Endothelial cell of umbilical vein (primary cell): ENCODE measurements around the gene MAP3K1. TPM values are rescaled to one million over a fixed set of nuclear protein-coding genes. Genes with fewer than 3 reads are reported as not detected.

ENCODE experiments used
- BruUV-seq: library from RNA; stranded (reverse); fragments of 400-500 nt; replicated peaks from 2 replicates; lab custom pipeline; 2021; lab: Mats Ljungman, UMichigan
- CTCF ChIA-PET: fragments of 300-600, 350-600 bp; sonication (Branson Sonifier 250); formaldehyde crosslinking; loops from one replicate; lab custom pipeline; 2021; ENCODE audit warnings: antibody characterized with exemption, inconsistent platforms; lab: Charles Lee
- POLR2A ChIA-PET: fragments of 300-600, 350-600 bp; sonication (Branson Sonifier 250); formaldehyde crosslinking; loops from one replicate; lab custom pipeline; 2021; ENCODE audit warnings: antibody characterized with exemption, inconsistent platforms; lab: Charles Lee
- DNase-seq: peaks from one replicate; pipeline ENCODE4 v3.0.0-alpha.2; 2011; ENCODE audit warnings: low read depth, low spot score
- FAIRE-seq: peaks from 2 replicates; lab custom pipeline; 2011; peaks lifted over from hg19 to GRCh38; lab: Jason Lieb, UNC
- H2AFZ ChIP-seq: 2 replicates; pipeline ENCODE4 v1.6.0; 2012; ENCODE audit warnings: low read depth, low read length, control low read depth, inconsistent platforms
- H3K27ac ChIP-seq: 2 replicates; pipeline ENCODE4 v1.5.1; 2011; ENCODE audit warnings: low read depth, mild to moderate bottlenecking, control low read depth, low read length, moderate library complexity; ENCODE audit not compliant: insufficient read depth
- H3K27me3 ChIP-seq, 2 experiments: 2 replicates each; pipeline versions ENCODE4 v1.6.0 to v1.6.1; 2011; ENCODE audit warnings: low read length in 2 of 2, mixed read lengths in 1 of 2; ENCODE audit not compliant: control insufficient read depth in 2 of 2, insufficient read depth in 2 of 2
- H3K36me3 ChIP-seq, 2 experiments: 2 replicates in 1 of 2; 3 replicates in 1 of 2; pipeline ENCODE4 v1.5.1; 2011; ENCODE audit warnings: low read length in 2 of 2, mild to moderate bottlenecking in 1 of 2, moderate library complexity in 1 of 2; ENCODE audit not compliant: control insufficient read depth in 2 of 2, insufficient read depth in 2 of 2; ENCODE audit errors: extremely low read depth in 1 of 2
- H3K4me1 ChIP-seq: 3 replicates; pipeline ENCODE4 v1.5.1; 2011; ENCODE audit warnings: mild to moderate bottlenecking, low read length; ENCODE audit not compliant: control insufficient read depth, insufficient read depth; ENCODE audit errors: extremely low read depth
- H3K4me2 ChIP-seq: 2 replicates; pipeline ENCODE4 v1.6.1; 2011; ENCODE audit warnings: low read length, control low read depth, mixed read lengths; ENCODE audit not compliant: insufficient read depth
- H3K4me3 ChIP-seq, 3 experiments: fragments of 200-600 bp in 1 of 3; sonication (generic), shearing (Covaris generic) in 1 of 3; replicated peaks in 1 of 3; 2 replicates each; pipeline ENCODE4 v1.5.1; 2011 to 2016; ENCODE audit warnings: control low read depth in 3 of 3, low read length in 3 of 3, mild to moderate bottlenecking in 2 of 3, inconsistent platforms in 1 of 3, low read depth in 1 of 3, moderate library complexity in 1 of 3; ENCODE audit not compliant: insufficient read depth in 1 of 3
- H3K79me2 ChIP-seq: 2 replicates; pipeline ENCODE4 v1.6.0; 2012; ENCODE audit warnings: low read length, inconsistent platforms; ENCODE audit not compliant: control insufficient read depth, insufficient read depth
- H3K9ac ChIP-seq: replicated peaks from 2 replicates; pipeline ENCODE3; 2011; ENCODE audit warnings: low read length, control low read depth; ENCODE audit not compliant: insufficient read depth; ENCODE audit errors: extremely low read depth
- H3K9me1 ChIP-seq: replicated peaks from 3 replicates; pipeline ENCODE4 v1.6.0; 2011; ENCODE audit warnings: mild to moderate bottlenecking, low read length; ENCODE audit not compliant: control insufficient read depth, insufficient read depth; ENCODE audit errors: extremely low read depth
- H3K9me3 ChIP-seq: replicated peaks from 2 replicates; pipeline ENCODE4 v1.5.1; 2012; ENCODE audit warnings: low read length, inconsistent platforms; ENCODE audit not compliant: control insufficient read depth, insufficient read depth
- H4K20me1 ChIP-seq: replicated peaks from 2 replicates; pipeline ENCODE3; 2011; ENCODE audit warnings: mild to moderate bottlenecking, low read length; ENCODE audit not compliant: control insufficient read depth, insufficient read depth; ENCODE audit errors: extremely low read depth
- POLR2AphosphoS5 ChIP-seq: IDR thresholded peaks from 2 replicates; pipeline ENCODE4 v1.6.1; 2012; ENCODE audit warnings: low read depth, mild to moderate bottlenecking, control low read depth, low read length, moderate library complexity; ENCODE audit not compliant: insufficient read depth
- dilution Hi-C: fragments of 300-500 bp; cut with MboI; formaldehyde crosslinking; loops from one replicate; pipeline ENCODE4 v1.15.0; 2019; ENCODE audit warnings: low sequenced_read_pairs; ENCODE audit not compliant: extremely low pct_ligation_motif_present
- intact Hi-C: fragments of 100-400 bp; cut with micrococcal nuclease; formaldehyde crosslinking; loops from one replicate; pipeline ENCODE4 v1.10.0; 2022
- polyA plus RNA-seq, 4 experiments: library from polyadenylated mRNA; depleted of rRNA in 3 of 4; stranded (reverse) in 3 of 4; unstranded in 1 of 4; fragments of >200 nt; gene quantifications; 2 replicates each; pipeline versions ENCODE4 v1.2.1 to v1.2.3, GENCODE V29; 2011 to 2012; ENCODE audit warnings: missing spikeins in 1 of 4
- total RNA-seq: library from RNA; stranded (reverse); gene quantifications from 2 replicates; pipeline ENCODE4 v1.2.3, GENCODE V29; 2021
- TF ChIP-seq, protein P1 (sequence below), 2 donors: IDR thresholded peaks; 1 replicate in 1 of 2; 2 replicates in 1 of 2; pipeline ENCODE4 v1.5.1; 2011; ENCODE audit warnings: low read length in 2 of 2, mild to moderate bottlenecking in 2 of 2, moderate library complexity in 2 of 2, control low read depth in 1 of 2, inconsistent platforms in 1 of 2, low read depth in 1 of 2; ENCODE audit not compliant: insufficient read depth in 1 of 2; ENCODE audit errors: extremely low read depth in 1 of 2

MAP3K1 gene
- total and polyA plus RNA-seq, 2 donors (not counting 3 experiments of a cell fraction or from before 2014, with no cell fraction given), result 5.7 to 14.4 TPM

DNA sequence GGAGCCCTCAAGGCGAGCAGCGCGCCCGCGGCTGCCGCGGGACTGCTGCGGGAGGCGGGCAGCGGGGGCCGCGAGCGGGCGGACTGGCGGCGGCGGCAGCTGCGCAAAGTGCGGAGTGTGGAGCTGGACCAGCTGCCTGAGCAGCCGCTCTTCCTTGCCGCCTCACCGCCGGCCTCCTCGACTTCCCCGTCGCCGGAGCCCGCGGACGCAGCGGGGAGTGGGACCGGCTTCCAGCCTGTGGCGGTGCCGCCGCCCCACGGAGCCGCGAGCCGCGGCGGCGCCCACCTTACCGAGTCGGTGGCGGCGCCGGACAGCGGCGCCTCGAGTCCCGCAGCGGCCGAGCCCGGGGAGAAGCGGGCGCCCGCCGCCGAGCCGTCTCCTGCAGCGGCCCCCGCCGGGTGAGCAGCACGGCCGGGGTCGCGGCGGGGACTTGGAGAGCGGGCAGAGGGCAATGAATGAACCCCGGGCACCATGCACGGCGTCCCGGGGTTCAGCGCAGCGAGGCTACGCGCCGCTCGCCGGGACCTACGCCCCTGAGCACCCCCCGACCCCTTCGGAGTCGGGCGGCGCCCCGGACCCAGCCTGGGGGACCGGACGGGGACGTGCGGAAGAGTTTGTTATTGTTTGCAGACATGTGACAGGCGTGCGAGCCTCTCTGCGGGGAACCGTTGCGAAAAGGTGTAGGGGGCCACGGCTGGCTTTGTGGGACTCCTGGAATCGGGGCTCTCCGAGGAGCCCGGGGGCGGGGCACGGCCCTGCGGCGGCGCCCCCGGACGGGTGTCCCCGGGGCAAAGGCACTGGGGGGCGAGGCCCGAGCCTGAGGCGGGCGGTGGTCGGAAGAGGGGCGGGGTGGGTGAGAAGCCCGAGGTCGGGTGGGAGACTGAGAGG lies 553 bp downstream of the MAP3K1 start:
- Histone ChIP-seq H3K9ac (peak overlapping the region; percentile 92), H3K4me2 (peak overlapping the region; percentile 98), H3K4me1 (peaks cover 19% of the 10 kb centered on the region), H2AFZ (peak overlapping the region; percentile 76), H3K36me3 (no peaks in the 10 kb centered on the region), H3K4me3 (peak overlapping the region; percentile 83 to 94 (median 85)), H3K79me2 (peaks cover 39% of the 10 kb centered on the region), H3K27me3 (peaks cover 0 to 3% of the 10 kb centered on the region in 2 experiments), H3K27ac (peak overlapping the region; percentile 47), H3K9me3 (no peaks in the 10 kb centered on the region), H4K20me1 (no peaks in the 10 kb centered on the region), H3K9me1 (no peaks in the 10 kb centered on the region)
- FAIRE-seq (no peak), DNase-seq (peak; percentile 51)
- POLR2A ChIA-PET, result no interaction called here
- BruUV-seq, result no TSS peak
- dilution Hi-C loops, result no loop called here
- intact Hi-C loops, result loop anchor here (2.0 to 5.0 kb wide), 7 partner anchors 135 to 1589 kb away; partner anchors contain the start of genes GPBP1 and MCIDAS
- CTCF ChIA-PET, result interaction anchor here (0.9 kb wide), 1 partner anchor 10 kb away, joined by 3 read pairs; no protein-coding TSS in a partner anchor
- TF ChIP-seq POLR2AphosphoS5, result peak; percentile 11
- TF ChIP-seq, protein P1, sequence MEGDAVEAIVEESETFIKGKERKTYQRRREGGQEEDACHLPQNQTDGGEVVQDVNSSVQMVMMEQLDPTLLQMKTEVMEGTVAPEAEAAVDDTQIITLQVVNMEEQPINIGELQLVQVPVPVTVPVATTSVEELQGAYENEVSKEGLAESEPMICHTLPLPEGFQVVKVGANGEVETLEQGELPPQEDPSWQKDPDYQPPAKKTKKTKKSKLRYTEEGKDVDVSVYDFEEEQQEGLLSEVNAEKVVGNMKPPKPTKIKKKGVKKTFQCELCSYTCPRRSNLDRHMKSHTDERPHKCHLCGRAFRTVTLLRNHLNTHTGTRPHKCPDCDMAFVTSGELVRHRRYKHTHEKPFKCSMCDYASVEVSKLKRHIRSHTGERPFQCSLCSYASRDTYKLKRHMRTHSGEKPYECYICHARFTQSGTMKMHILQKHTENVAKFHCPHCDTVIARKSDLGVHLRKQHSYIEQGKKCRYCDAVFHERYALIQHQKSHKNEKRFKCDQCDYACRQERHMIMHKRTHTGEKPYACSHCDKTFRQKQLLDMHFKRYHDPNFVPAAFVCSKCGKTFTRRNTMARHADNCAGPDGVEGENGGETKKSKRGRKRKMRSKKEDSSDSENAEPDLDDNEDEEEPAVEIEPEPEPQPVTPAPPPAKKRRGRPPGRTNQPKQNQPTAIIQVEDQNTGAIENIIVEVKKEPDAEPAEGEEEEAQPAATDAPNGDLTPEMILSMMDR (IDR thresholded peaks at IDR 0.05; ENCODE audit: extremely low read depth in 1 of 2, insufficient read depth in 1 of 2, low read depth in 1 of 2, low read length in 2 of 2), result no peak
